ENCODE data around the gene TMEM198. TPM values are rescaled to one million over a fixed set of nuclear protein-coding genes. Genes with fewer than 3 reads are reported as not detected.
A peak's percentile ranks its signal among the peaks of the same experiment; 100 is the strongest.

TMEM198 gene
- total RNA-seq, 2 donors from 2014 or later, result 1.8 to 4.3 TPM

DNA sequence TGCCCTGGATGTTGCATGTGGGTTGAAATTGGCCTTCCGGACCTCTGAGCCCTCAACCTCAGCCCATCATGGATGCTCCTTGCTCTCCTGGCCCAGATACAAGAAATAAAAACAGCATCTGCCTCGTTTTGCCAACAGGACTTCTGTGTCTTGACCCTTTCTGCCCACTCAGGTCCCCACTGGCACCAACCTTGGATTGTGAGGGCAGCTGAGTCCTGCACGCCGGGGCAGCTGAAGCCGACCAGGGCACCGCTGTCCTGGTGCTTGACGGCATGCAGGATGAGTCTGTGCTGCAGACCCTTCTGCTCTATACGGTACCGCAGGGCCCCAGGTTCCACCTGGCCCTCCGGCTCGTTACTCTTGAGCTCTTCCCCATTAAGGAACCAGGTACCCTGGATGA is 22.8 kb downstream of the TMEM198 start:
- no peak for DNase-seq (ENCODE audit: low spot score)
- Histone ChIP-seq H3K4me1 (peaks cover 0 to 14% of the 10 kb centered on the region in 2 donors), H3K4me3 (no peak overlapping the region), H3K27ac (no peak overlapping the region), H3K9me3 (no peaks in the 10 kb centered on the region), H3K36me3 (peaks cover 32% of the 10 kb centered on the region), H3K27me3 (no peaks in the 10 kb centered on the region)
- TF ChIP-seq, protein P1, sequence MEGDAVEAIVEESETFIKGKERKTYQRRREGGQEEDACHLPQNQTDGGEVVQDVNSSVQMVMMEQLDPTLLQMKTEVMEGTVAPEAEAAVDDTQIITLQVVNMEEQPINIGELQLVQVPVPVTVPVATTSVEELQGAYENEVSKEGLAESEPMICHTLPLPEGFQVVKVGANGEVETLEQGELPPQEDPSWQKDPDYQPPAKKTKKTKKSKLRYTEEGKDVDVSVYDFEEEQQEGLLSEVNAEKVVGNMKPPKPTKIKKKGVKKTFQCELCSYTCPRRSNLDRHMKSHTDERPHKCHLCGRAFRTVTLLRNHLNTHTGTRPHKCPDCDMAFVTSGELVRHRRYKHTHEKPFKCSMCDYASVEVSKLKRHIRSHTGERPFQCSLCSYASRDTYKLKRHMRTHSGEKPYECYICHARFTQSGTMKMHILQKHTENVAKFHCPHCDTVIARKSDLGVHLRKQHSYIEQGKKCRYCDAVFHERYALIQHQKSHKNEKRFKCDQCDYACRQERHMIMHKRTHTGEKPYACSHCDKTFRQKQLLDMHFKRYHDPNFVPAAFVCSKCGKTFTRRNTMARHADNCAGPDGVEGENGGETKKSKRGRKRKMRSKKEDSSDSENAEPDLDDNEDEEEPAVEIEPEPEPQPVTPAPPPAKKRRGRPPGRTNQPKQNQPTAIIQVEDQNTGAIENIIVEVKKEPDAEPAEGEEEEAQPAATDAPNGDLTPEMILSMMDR (IDR thresholded peaks at IDR 0.05), result no peak

DNA sequence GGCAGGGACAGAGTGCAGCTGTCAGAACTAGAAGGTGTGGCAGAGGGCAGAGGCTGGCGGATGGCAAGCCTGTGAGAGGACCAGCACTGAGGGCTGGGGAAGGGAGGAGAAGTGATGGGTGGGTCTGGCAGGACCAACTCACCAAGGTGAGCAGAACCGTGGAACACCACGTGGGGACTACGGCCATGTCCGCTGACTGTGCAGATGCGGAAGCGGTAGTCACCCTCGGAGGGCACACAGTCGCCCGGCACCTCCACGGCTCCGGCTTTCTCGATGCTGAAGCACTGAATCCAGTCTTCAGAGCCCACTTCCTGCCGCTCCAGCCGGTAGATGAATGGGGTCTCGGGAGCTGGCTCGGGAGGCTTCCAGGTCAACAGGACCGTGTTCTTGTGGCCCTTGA is 23.3 kb downstream of the TMEM198 start:
- peaks cover 0 to 19% of the 10 kb centered on the region in 2 donors for H3K4me1 ChIP-seq
- no peak overlapping the region for H3K4me3 ChIP-seq
- H3K27ac ChIP-seq, result no peak overlapping the region
- no peak for DNase-seq (ENCODE audit: low spot score)
- no peaks in the 10 kb centered on the region for H3K27me3 ChIP-seq
- peaks cover 27% of the 10 kb centered on the region for H3K36me3 ChIP-seq
- TF ChIP-seq, protein P1 (IDR thresholded peaks at IDR 0.05), result no peak
- H3K9me3 ChIP-seq, result no peaks in the 10 kb centered on the region

DNA sequence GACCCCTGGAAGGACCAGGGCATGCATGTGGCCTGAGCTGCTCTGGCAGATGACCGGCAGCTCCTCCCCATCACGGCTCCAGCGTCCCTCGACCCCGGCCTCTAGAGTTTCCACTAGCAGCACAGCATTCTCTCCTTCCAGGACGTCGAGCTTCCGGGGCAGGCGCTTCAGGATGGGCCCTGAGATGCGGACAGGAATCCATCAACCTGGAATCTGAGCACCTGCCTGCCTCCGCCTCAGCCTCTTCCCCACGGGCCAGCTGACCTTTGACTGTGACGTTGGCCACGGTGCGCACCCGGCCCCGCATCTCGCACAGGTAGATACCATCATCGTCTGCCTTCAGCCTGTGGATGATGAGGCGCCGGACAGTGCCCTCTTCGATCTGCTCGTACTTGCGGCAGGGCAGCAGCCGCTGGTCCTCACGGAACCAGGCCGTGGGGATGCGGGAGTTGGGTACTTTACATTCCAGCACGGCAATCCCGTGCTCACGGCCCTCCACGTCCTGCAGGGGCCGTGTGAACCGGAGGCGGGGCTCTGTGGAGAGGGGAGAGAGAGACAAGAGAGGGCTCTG is 24.0 kb downstream of the TMEM198 start:
- Histone ChIP-seq H3K27me3 (no peaks in the 10 kb centered on the region), H3K9me3 (no peaks in the 10 kb centered on the region), H3K27ac (peak overlapping the region in 1 of 2 donors; percentile 11), H3K4me3 (no peak overlapping the region), H3K36me3 (peaks cover 20% of the 10 kb centered on the region), H3K4me1 (peaks cover 0 to 21% of the 10 kb centered on the region in 2 donors)
- TF ChIP-seq, protein P1 (IDR thresholded peaks at IDR 0.05), result no peak
- no peak for DNase-seq (ENCODE audit: low spot score)

DNA sequence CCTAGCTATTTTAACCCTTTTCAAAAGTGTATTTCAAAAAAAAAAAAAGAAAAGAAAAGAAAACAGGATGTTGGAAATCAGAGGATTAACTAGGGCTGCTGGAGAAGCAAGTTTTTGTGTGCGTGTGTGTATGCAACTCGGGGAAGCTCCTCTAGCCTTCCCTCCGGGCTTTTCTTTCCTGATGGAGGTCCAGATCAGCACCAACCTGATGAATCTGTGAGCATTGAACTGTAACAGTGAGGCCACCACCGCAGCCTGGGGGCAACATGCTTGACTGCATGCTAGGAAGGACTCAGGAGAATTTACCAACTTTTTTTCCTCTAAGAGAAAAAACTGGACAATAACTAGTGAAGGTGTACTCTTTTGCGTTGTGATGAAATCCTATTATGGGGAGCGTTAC is 25.2 kb downstream of the TMEM198 start:
- H3K27ac ChIP-seq, result peak overlapping the region; percentile 89 to 93
- TF ChIP-seq, protein P1 (IDR thresholded peaks at IDR 0.05), result no peak
- no peaks in the 10 kb centered on the region for H3K9me3 ChIP-seq
- H3K4me1 ChIP-seq, result peaks cover 0 to 21% of the 10 kb centered on the region in 2 donors
- no peak overlapping the region for H3K4me3 ChIP-seq
- H3K36me3 ChIP-seq, result peaks cover 8% of the 10 kb centered on the region
- no peak for DNase-seq (ENCODE audit: low spot score)
- no peaks in the 10 kb centered on the region for H3K27me3 ChIP-seq

DNA sequence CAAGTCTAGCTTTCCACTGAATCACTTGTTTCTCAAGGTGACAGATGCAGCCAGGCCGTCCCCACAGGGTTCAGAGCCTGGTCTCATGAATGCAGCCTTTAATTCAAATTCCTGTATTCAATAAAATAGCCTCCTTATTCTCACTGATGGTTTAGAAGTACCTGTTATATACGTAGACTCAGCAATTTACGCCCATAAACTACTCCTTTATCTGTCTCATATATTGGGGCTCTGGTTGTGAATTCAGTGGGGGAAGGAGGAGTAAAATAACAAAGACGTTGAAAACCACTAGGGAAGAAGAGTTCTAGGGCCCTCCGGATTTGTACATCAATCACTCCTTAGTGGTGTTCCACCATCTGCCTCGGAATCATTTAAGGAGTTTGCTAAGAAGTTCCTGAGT is 25.8 kb downstream of the TMEM198 start:
- peaks cover 0 to 21% of the 10 kb centered on the region in 2 donors for H3K4me1 ChIP-seq
- H3K27me3 ChIP-seq, result no peaks in the 10 kb centered on the region
- H3K9me3 ChIP-seq, result no peaks in the 10 kb centered on the region
- peaks cover 2% of the 10 kb centered on the region for H3K36me3 ChIP-seq
- TF ChIP-seq, protein P1 (IDR thresholded peaks at IDR 0.05), result no peak
- peak overlapping the region; percentile 89 to 93 for H3K27ac ChIP-seq
- no peak for DNase-seq (ENCODE audit: low spot score)
- peak overlapping the region in 1 of 2 donors; percentile 80 for H3K4me3 ChIP-seq
